ENCODE data around the gene ZNRD2. TPM values are rescaled to one million over a fixed set of nuclear protein-coding genes. Genes with fewer than 3 reads are reported as not detected.

Gene ZNRD2
- total RNA-seq, 1 experiment from 2014 or later = 126 TPM

GRCh38 chr11:65536412-65537295 lies 33.6 kb upstream of the ZNRD2 start:
- no peaks in the 10 kb centered on the region for H3F3A ChIP-seq (ENCODE audit: low read length, unreplicated experiment)
- no peaks in the 10 kb centered on the region for H3K9me3 ChIP-seq (ENCODE audit: low read length)
- no peak overlapping the region for H2AFZ ChIP-seq (ENCODE audit: low read length)
- no peaks in the 10 kb centered on the region for H4K20me1 ChIP-seq (ENCODE audit: low read length)
- 0 out of 2 replicates have a peak, but pooled peaks cover 5% of the 10 kb centered on the region for H3K79me2 ChIP-seq (ENCODE audit: low read length)
- BruUV-seq (replicated peaks) = no TSS peak
- peaks cover 29% of the 10 kb centered on the region for H3K36me3 ChIP-seq (ENCODE audit: low read depth, low read length)
- H3K27ac ChIP-seq (ENCODE audit: low read length) = no peak overlapping the region
- CTCF ChIA-PET = no interaction called here
- ATAC-seq = no peak
- intact Hi-C loops (cut with micrococcal nuclease) = no loop called here
- H3K4me1 ChIP-seq (ENCODE audit: insufficient read depth, low read length) = peaks cover 14% of the 10 kb centered on the region
- POLR2A ChIA-PET (ENCODE audit: unreplicated experiment) = no interaction called here
- H3K27me3 ChIP-seq (ENCODE audit: low read length) = no peaks in the 10 kb centered on the region
- no peak overlapping the region for H3K4me3 ChIP-seq (ENCODE audit: low read length)
- DNase-seq = no peak
- no peak overlapping the region for H3K9ac ChIP-seq (ENCODE audit: low read length)
- no peaks in the 10 kb centered on the region for H3K9me2 ChIP-seq (replicated peaks; ENCODE audit: low read length)
- TF ChIP-seq CTCF (conservative IDR thresholded peaks at IDR 0.05; ENCODE audit: low read depth, low read length) = no peak
- no peak for TF ChIP-seq EZH2 (IDR thresholded peaks at IDR 0.05; ENCODE audit: low read length, unreplicated experiment)
- TF ChIP-seq EZH2phosphoT487 (IDR thresholded peaks at IDR 0.05; ENCODE audit: borderline replicate concordance, low read length) = no peak
- no peak overlapping the region for H3K4me2 ChIP-seq (ENCODE audit: low read length)

GRCh38 chr11:65537296-65537597 lies 33.0 kb upstream of the ZNRD2 start:
- H4K20me1 ChIP-seq (ENCODE audit: low read length) = no peaks in the 10 kb centered on the region
- H3F3A ChIP-seq (ENCODE audit: low read length, unreplicated experiment) = no peaks in the 10 kb centered on the region
- ATAC-seq (no peak), DNase-seq (no peak)
- H3K4me1 ChIP-seq (ENCODE audit: insufficient read depth, low read length) = peaks cover 19% of the 10 kb centered on the region
- ChIA-PET CTCF (no interaction called here), POLR2A (ENCODE audit: unreplicated experiment) (no interaction called here)
- peaks cover 29% of the 10 kb centered on the region for H3K36me3 ChIP-seq (ENCODE audit: low read depth, low read length)
- intact Hi-C loops (cut with micrococcal nuclease) = no loop called here
- no peak overlapping the region for H3K27ac ChIP-seq (ENCODE audit: low read length)
- no peaks in the 10 kb centered on the region for H3K9me2 ChIP-seq (replicated peaks; ENCODE audit: low read length)
- H2AFZ ChIP-seq (ENCODE audit: low read length) = no peak overlapping the region
- H3K4me2 ChIP-seq (ENCODE audit: low read length) = no peak overlapping the region
- H3K79me2 ChIP-seq (ENCODE audit: low read length) = 0 out of 2 replicates have a peak, but pooled peaks cover 5% of the 10 kb centered on the region
- BruUV-seq (replicated peaks) = no TSS peak
- no peaks in the 10 kb centered on the region for H3K9me3 ChIP-seq (ENCODE audit: low read length)
- H3K4me3 ChIP-seq (ENCODE audit: low read length) = no peak overlapping the region
- H3K9ac ChIP-seq (ENCODE audit: low read length) = no peak overlapping the region
- no peaks in the 10 kb centered on the region for H3K27me3 ChIP-seq (ENCODE audit: low read length)
- TF ChIP-seq CTCF (conservative IDR thresholded peaks at IDR 0.05; ENCODE audit: low read depth, low read length) (no peak), EZH2 (IDR thresholded peaks at IDR 0.05; ENCODE audit: low read length, unreplicated experiment) (no peak), EZH2phosphoT487 (IDR thresholded peaks at IDR 0.05; ENCODE audit: borderline replicate concordance, low read length) (no peak)

- DNase-seq (no peak), ATAC-seq (no peak)
- BruUV-seq (replicated peaks) = no TSS peak
- H3K9ac ChIP-seq (ENCODE audit: low read length) = no peak overlapping the region
- peaks cover 19% of the 10 kb centered on the region for H3K4me1 ChIP-seq (ENCODE audit: insufficient read depth, low read length)
- no peak overlapping the region for H3K4me3 ChIP-seq (ENCODE audit: low read length)
- H3K4me2 ChIP-seq (ENCODE audit: low read length) = no peak overlapping the region
- ChIA-PET CTCF (no interaction called here), POLR2A (ENCODE audit: unreplicated experiment) (interaction anchor here (0.6 kb wide), 1 partner anchor 39 kb away, joined by 4 read pairs; no protein-coding TSS in a partner anchor)
- no peaks in the 10 kb centered on the region for H3K27me3 ChIP-seq (ENCODE audit: low read length)
- intact Hi-C loops (cut with micrococcal nuclease) = no loop called here
- no peaks in the 10 kb centered on the region for H3K9me2 ChIP-seq (replicated peaks; ENCODE audit: low read length)
- H4K20me1 ChIP-seq (ENCODE audit: low read length) = no peaks in the 10 kb centered on the region
- H3K27ac ChIP-seq (ENCODE audit: low read length) = no peak overlapping the region
- no peaks in the 10 kb centered on the region for H3F3A ChIP-seq (ENCODE audit: low read length, unreplicated experiment)
- H3K36me3 ChIP-seq (ENCODE audit: low read depth, low read length) = peaks cover 25% of the 10 kb centered on the region
- 0 out of 2 replicates have a peak, but pooled peaks cover 5% of the 10 kb centered on the region for H3K79me2 ChIP-seq (ENCODE audit: low read length)
- H3K9me3 ChIP-seq (ENCODE audit: low read length) = no peaks in the 10 kb centered on the region
- H2AFZ ChIP-seq (ENCODE audit: low read length) = no peak overlapping the region
- TF ChIP-seq EZH2 (IDR thresholded peaks at IDR 0.05; ENCODE audit: low read length, unreplicated experiment) = no peak
- no peak for TF ChIP-seq CTCF (conservative IDR thresholded peaks at IDR 0.05; ENCODE audit: low read depth, low read length)
- TF ChIP-seq EZH2phosphoT487 (IDR thresholded peaks at IDR 0.05; ENCODE audit: borderline replicate concordance, low read length) = no peak
Observed at GRCh38 chr11:65537620-65538231, 32.6 kb upstream of the ZNRD2 start.
